Peyer's patch (tissue), 4 donors: Measurements from ENCODE around the gene KCNQ1.

Experiments used
- POLR2A ChIP-seq, 2 donors: fragments of 450-650 bp; IDR thresholded peaks; one replicate each; pipeline ENCODE4 v1.5.1; 2017; ENCODE audit warnings: antibody characterized with exemption in 2 of 2, mild to moderate bottlenecking in 2 of 2, moderate library complexity in 2 of 2
- TF ChIP-seq, protein P1 (sequence below), 6 experiments: fragments of 450-650 bp in 4 of 6; fragments of 200-600 bp in 2 of 6; sonication (generic) in 1 of 6; IDR thresholded peaks; one replicate each; pipeline ENCODE4 v1.5.1; 2017 to 2019; ENCODE audit warnings: antibody characterized with exemption in 6 of 6, mild to moderate bottlenecking in 3 of 6, moderate library complexity in 1 of 6

GRCh38 chr11:2581931-2582350 is 137.1 kb downstream of the KCNQ1 start:
- TF ChIP-seq, protein P1, sequence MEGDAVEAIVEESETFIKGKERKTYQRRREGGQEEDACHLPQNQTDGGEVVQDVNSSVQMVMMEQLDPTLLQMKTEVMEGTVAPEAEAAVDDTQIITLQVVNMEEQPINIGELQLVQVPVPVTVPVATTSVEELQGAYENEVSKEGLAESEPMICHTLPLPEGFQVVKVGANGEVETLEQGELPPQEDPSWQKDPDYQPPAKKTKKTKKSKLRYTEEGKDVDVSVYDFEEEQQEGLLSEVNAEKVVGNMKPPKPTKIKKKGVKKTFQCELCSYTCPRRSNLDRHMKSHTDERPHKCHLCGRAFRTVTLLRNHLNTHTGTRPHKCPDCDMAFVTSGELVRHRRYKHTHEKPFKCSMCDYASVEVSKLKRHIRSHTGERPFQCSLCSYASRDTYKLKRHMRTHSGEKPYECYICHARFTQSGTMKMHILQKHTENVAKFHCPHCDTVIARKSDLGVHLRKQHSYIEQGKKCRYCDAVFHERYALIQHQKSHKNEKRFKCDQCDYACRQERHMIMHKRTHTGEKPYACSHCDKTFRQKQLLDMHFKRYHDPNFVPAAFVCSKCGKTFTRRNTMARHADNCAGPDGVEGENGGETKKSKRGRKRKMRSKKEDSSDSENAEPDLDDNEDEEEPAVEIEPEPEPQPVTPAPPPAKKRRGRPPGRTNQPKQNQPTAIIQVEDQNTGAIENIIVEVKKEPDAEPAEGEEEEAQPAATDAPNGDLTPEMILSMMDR (IDR thresholded peaks at IDR 0.05): no peak
- TF ChIP-seq POLR2A (IDR thresholded peaks at IDR 0.05): no peak
